OCI-LY7 (cell line): ENCODE data around the gene AXL. TPM values are rescaled to one million over a fixed set of nuclear protein-coding genes. Genes with fewer than 3 reads are reported as not detected.

Experiments used
- BruUV-seq: library from RNA; stranded (reverse); fragments of 400-500 nt; replicated peaks from 2 replicates; lab custom pipeline; 2021; lab: Mats Ljungman, UMichigan
- CTCF ChIA-PET: fragments of 300-600 bp; sonication (Branson Sonifier 250); formaldehyde crosslinking; loops from one replicate; lab custom pipeline; 2022; ENCODE audit warnings: antibody characterized with exemption; ENCODE audit not compliant: unreplicated experiment; lab: Charles Lee
- POLR2A ChIA-PET: fragments of 300-600 bp; sonication (Branson Sonifier 250); formaldehyde crosslinking; loops from one replicate; lab custom pipeline; 2022; ENCODE audit warnings: antibody characterized with exemption; lab: Charles Lee
- DNase-seq: peaks from one replicate; pipeline ENCODE4 v3.0.0-alpha.2; 2015; ENCODE audit warnings: low spot score
- H2AFZ ChIP-seq: fragments of 200-600 bp; sonication (generic), shearing (Covaris generic); 2 replicates; pipeline ENCODE4 v1.6.1; 2014; ENCODE audit warnings: mild to moderate bottlenecking, antibody characterized with exemption, low read length, moderate library complexity
- H3K27ac ChIP-seq: fragments of 200-600 bp; sonication (generic); 2 replicates; pipeline ENCODE4 v1.5.1; 2014; ENCODE audit warnings: mixed run types, low read depth, mild to moderate bottlenecking, moderate library complexity, low read length, inconsistent platforms; ENCODE audit not compliant: poor library complexity, severe bottlenecking
- H3K36me3 ChIP-seq: fragments of 200-600 bp; sonication (generic); 2 replicates; pipeline ENCODE4 v1.6.1; 2014; ENCODE audit warnings: mild to moderate bottlenecking, antibody characterized with exemption, low read length, moderate library complexity, mixed read lengths; ENCODE audit not compliant: insufficient read depth
- H3K4me1 ChIP-seq: fragments of 200-600 bp; sonication (generic); 2 replicates; pipeline ENCODE4 v1.5.1; 2014; ENCODE audit warnings: mild to moderate bottlenecking, low read length; ENCODE audit not compliant: insufficient read depth, poor library complexity, severe bottlenecking
- H3K4me2 ChIP-seq: fragments of 200-600 bp; sonication (generic); 2 replicates; pipeline ENCODE4 v1.6.1; 2014; ENCODE audit warnings: mild to moderate bottlenecking, low read length
- H3K4me3 ChIP-seq: fragments of 200-600 bp; sonication (generic); 2 replicates; pipeline ENCODE4 v1.5.1; 2014; ENCODE audit warnings: mild to moderate bottlenecking, low read depth, low read length; ENCODE audit not compliant: poor library complexity, severe bottlenecking
- H3K79me2 ChIP-seq: fragments of 200-600 bp; sonication (generic); 2 replicates; pipeline ENCODE4 v1.6.1; 2016; ENCODE audit warnings: low read depth, mild to moderate bottlenecking, low read length, moderate library complexity, mixed read lengths; ENCODE audit not compliant: insufficient read depth
- H3K9me2 ChIP-seq: fragments of 200-600 bp; sonication (generic); 2 replicates; pipeline ENCODE4 v1.6.1; 2016; ENCODE audit warnings: mild to moderate bottlenecking, low read length, mixed read lengths; ENCODE audit not compliant: insufficient read depth
- H3K9me3 ChIP-seq: fragments of 200-600 bp; sonication (generic); 2 replicates; pipeline ENCODE4 v1.6.1; 2014; ENCODE audit warnings: mild to moderate bottlenecking, mixed run types, low read length, mixed read lengths
- H4K20me1 ChIP-seq: fragments of 200-600 bp; sonication (generic); 2 replicates; pipeline ENCODE4 v1.6.1; 2014; ENCODE audit warnings: mild to moderate bottlenecking, antibody characterized with exemption, low read length, moderate library complexity, mixed read lengths; ENCODE audit not compliant: insufficient read depth
- EZH2phosphoT487 ChIP-seq: fragments of 200-600 bp; sonication (generic); IDR thresholded peaks from 2 replicates; pipeline ENCODE4 v1.6.1; 2018; ENCODE audit warnings: low read depth, borderline replicate concordance, mild to moderate bottlenecking, mixed run types, antibody characterized with exemption, low read length, moderate library complexity, mixed read lengths
- intact Hi-C: fragments of 100-400 bp; cut with micrococcal nuclease; formaldehyde crosslinking; loops from one replicate; pipeline ENCODE4 v1.10.0; 2022; ENCODE audit not compliant: unreplicated experiment
- total RNA-seq, 2 experiments: library from RNA; depleted of rRNA in 1 of 2; stranded (reverse); fragments of >200 nt in 1 of 2; shearing (Covaris generic) in 1 of 2; gene quantifications; 2 replicates each; pipeline ENCODE4 v1.2.3, GENCODE V29; 2014 to 2022
- TF ChIP-seq, protein P1 (sequence below): fragments of 200-600 bp; sonication (generic); conservative IDR thresholded peaks from 2 replicates; pipeline ENCODE4 v1.5.1; 2014; ENCODE audit warnings: mild to moderate bottlenecking, antibody characterized with exemption, low read length, moderate library complexity, mixed read lengths

AXL gene
- total RNA-seq, 2 experiments from 2014 or later: not detected

DNA sequence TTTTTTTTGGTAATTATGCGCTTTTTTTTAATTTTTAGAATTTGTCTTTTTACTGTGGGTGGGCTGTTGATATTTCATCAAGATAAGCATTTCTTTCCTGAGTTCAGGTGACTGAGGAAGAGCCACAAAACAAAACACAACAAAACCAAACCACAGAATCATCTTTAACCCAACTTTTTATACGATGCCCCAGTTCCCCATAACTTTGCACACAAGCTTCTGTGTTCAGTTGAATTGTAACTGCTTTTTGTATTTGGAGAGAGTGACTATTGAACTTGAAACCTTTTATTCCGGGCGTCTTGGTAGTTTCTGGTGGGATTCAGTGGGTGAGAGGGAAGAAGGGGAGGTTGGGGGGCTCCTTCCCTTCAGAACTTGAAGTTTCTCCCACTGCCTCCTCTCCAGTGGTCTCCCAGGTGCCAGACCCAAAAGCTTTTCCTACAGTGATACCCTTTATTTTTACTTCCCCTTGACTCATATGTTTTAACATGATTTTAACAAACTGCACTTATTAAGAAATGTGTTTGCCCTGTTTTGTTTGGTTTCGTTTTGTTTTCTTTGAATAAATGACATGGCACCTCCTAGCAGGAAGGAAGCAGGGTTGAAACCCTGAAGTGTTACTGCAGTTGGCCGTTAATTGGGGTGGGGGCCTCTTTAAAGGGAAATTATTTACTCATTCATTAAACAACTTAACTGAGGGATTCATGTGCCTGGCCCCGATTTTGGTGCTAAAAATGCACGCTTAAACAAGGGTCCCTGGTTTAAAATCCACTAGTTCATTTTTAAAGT is 88.3 kb downstream of the AXL start:
- Histone ChIP-seq H3K9me2 (no peaks in the 10 kb centered on the region), H3K27ac (peak overlapping the region; percentile 68), H3K4me3 (no peak overlapping the region), H3K9me3 (no peaks in the 10 kb centered on the region), H3K4me1 (peaks cover 44% of the 10 kb centered on the region), H3K79me2 (peaks cover 18% of the 10 kb centered on the region), H3K36me3 (peaks cover 76% of the 10 kb centered on the region), H4K20me1 (no peaks in the 10 kb centered on the region), H3K4me2 (peak overlapping the region; percentile 99; the same call in 1 of the 2 replicates), H2AFZ (no peak overlapping the region)
- no peak for DNase-seq
- ChIA-PET CTCF (no interaction called here), POLR2A (no interaction called here)
- TSS peak; percentile 87 for BruUV-seq
- TF ChIP-seq, protein P1, sequence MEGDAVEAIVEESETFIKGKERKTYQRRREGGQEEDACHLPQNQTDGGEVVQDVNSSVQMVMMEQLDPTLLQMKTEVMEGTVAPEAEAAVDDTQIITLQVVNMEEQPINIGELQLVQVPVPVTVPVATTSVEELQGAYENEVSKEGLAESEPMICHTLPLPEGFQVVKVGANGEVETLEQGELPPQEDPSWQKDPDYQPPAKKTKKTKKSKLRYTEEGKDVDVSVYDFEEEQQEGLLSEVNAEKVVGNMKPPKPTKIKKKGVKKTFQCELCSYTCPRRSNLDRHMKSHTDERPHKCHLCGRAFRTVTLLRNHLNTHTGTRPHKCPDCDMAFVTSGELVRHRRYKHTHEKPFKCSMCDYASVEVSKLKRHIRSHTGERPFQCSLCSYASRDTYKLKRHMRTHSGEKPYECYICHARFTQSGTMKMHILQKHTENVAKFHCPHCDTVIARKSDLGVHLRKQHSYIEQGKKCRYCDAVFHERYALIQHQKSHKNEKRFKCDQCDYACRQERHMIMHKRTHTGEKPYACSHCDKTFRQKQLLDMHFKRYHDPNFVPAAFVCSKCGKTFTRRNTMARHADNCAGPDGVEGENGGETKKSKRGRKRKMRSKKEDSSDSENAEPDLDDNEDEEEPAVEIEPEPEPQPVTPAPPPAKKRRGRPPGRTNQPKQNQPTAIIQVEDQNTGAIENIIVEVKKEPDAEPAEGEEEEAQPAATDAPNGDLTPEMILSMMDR: no peak
- no peak for TF ChIP-seq EZH2phosphoT487
- intact Hi-C loops: no loop called here

DNA sequence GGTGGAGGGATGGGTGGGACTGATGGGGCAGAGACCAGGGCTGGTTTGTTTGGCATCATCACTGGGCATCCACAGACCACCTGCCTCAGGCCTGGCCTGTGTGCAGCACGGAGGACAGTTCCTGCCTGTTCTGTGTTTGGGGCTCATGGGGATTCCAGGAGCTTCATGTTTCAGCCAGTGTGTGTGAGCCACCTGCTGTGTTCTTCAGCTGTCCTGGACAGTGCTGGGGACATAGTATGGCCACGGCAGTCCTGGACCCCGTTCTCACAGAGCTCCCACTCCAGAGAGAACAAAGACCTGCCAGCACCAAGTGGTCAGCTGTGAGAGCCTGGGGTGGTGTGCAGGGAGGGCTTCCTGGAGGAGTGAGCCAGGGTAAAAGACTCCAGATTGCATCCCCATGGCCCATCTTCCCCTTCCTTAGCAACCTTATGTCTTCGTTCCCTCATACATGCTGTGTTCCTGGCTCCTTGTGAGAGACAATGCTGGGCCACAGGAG is 89.0 kb downstream of the AXL start:
- no TSS peak for BruUV-seq
- H3K9me3 ChIP-seq: no peaks in the 10 kb centered on the region
- peaks cover 44% of the 10 kb centered on the region for H3K4me1 ChIP-seq
- H3K36me3 ChIP-seq: peaks cover 76% of the 10 kb centered on the region
- TF ChIP-seq EZH2phosphoT487: no peak
- H3K27ac ChIP-seq: peak overlapping the region; percentile 68
- no peak overlapping the region for H2AFZ ChIP-seq
- POLR2A ChIA-PET: interaction anchor here (0.6 kb wide), 1 partner anchor 145 kb away, joined by 6 read pairs; no protein-coding TSS in a partner anchor
- peaks cover 18% of the 10 kb centered on the region for H3K79me2 ChIP-seq
- peak overlapping the region; percentile 99 for H3K4me2 ChIP-seq
- intact Hi-C loops: loop anchor here (1.0 kb wide), 1 partner anchor 104 kb away; no protein-coding TSS in a partner anchor
- no peak overlapping the region for H3K4me3 ChIP-seq
- no peaks in the 10 kb centered on the region for H3K9me2 ChIP-seq
- no peaks in the 10 kb centered on the region for H4K20me1 ChIP-seq
- CTCF ChIA-PET: interaction anchor here (1.0 kb wide), 1 partner anchor 10 kb away, joined by 5 read pairs; no protein-coding TSS in a partner anchor
- DNase-seq: no peak

DNA sequence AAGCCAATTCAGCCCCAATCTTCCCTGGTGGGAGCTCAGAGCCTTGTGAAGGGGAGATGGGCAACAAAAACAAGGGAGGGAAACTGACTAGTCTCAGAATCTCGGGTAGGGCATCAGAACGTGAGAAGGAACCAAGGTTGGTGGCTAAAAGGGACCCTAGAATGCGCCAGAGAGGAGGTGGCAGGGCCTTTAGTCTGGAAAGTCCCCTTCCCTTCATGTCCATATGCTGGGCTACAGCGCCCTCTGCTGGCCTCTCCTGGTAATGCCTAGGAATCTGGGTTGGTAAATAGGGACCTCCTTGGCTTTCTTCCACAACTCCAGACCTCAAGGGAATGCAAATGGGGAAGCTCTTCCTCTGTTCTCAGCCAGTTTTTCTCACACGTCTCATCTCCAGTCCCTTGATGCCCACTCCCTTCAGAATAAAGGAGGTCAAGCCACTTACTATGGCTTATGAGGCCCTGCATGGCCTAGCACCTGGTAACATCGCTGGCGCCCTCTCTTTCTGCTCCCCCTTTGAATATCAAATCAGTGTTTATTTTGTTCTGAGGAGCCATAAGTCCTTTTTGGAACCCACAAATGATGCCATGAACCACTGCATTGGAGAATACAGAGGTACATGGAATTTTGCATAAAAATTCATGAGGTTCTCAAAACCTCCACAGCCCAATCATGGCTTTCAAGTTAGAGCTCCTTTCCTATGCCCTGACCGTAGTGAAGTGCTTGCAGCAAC is 89.6 kb downstream of the AXL start:
- H3K4me1 ChIP-seq: peaks cover 44% of the 10 kb centered on the region
- peaks cover 18% of the 10 kb centered on the region for H3K79me2 ChIP-seq
- no peaks in the 10 kb centered on the region for H3K9me3 ChIP-seq
- no peak overlapping the region for H3K4me3 ChIP-seq
- intact Hi-C loops: loop anchor here (1.0 kb wide), 1 partner anchor 104 kb away; no protein-coding TSS in a partner anchor
- no peak for TF ChIP-seq EZH2phosphoT487
- TF ChIP-seq, protein P1: peak; percentile 98
- no TSS peak for BruUV-seq
- H3K4me2 ChIP-seq: peak overlapping the region; percentile 99
- peaks cover 76% of the 10 kb centered on the region for H3K36me3 ChIP-seq
- CTCF ChIA-PET: interaction anchor here (1.0 kb wide), 1 partner anchor 10 kb away, joined by 5 read pairs; no protein-coding TSS in a partner anchor
- no peaks in the 10 kb centered on the region for H4K20me1 ChIP-seq
- peak; percentile 86 for DNase-seq
- POLR2A ChIA-PET: interaction anchor here (0.6 kb wide), 1 partner anchor 146 kb away, joined by 6 read pairs; no protein-coding TSS in a partner anchor
- H3K9me2 ChIP-seq: no peaks in the 10 kb centered on the region
- H3K27ac ChIP-seq: peak overlapping the region; percentile 68
- no peak overlapping the region for H2AFZ ChIP-seq
